Tibial nerve (tissue), 4 donors: ENCODE measurements around the gene LLGL2. TPM values are rescaled to one million over a fixed set of nuclear protein-coding genes. Genes with fewer than 3 reads are reported as not detected.

Experiments used
- DNase-seq, 2 donors: peaks; one replicate each; pipeline ENCODE4 v3.0.0-alpha.2; 2019; ENCODE audit warnings: low spot score in 2 of 2
- H3K27ac ChIP-seq, 4 donors: fragments of 200-600 bp; sonication (generic) in 3 of 4; one replicate each; pipeline ENCODE4 v1.5.1; 2017 to 2019; ENCODE audit warnings: mild to moderate bottlenecking in 1 of 4
- H3K27me3 ChIP-seq, 2 donors: fragments of 200-600 bp; sonication (generic) in 1 of 2; one replicate each; pipeline versions ENCODE4 v1.5.1 to v1.6.0; 2017 to 2019
- H3K36me3 ChIP-seq, 3 donors: fragments of 200-600 bp; sonication (generic); one replicate each; pipeline ENCODE4 v1.5.1; 2018 to 2019
- H3K4me1 ChIP-seq, 4 donors: fragments of 200-600 bp; sonication (generic) in 3 of 4; one replicate each; pipeline ENCODE4 v1.5.1; 2017 to 2019
- H3K4me3 ChIP-seq, 4 donors: fragments of 200-600 bp; sonication (generic) in 3 of 4; one replicate each; pipeline ENCODE4 v1.5.1; 2017 to 2019; ENCODE audit warnings: mild to moderate bottlenecking in 1 of 4, moderate library complexity in 1 of 4
- H3K9me3 ChIP-seq, 4 donors: fragments of 200-600 bp; sonication (generic) in 3 of 4; one replicate each; pipeline ENCODE4 v1.5.1; 2017 to 2019
- CTCF ChIP-seq, 5 experiments: fragments of 200-600 bp in 3 of 5; fragments of 450-650 bp in 2 of 5; sonication (generic) in 3 of 5; IDR thresholded peaks; one replicate each; pipeline ENCODE4 v1.5.1; 2016 to 2019; ENCODE audit warnings: antibody characterized with exemption in 5 of 5, mild to moderate bottlenecking in 3 of 5, moderate library complexity in 2 of 5
- EP300 ChIP-seq, 2 donors: sonication (generic); formaldehyde crosslinking; IDR thresholded peaks; one replicate each; pipeline ENCODE4 v1.6.1; 2017; ENCODE audit warnings: antibody characterized with exemption in 2 of 2, mild to moderate bottlenecking in 1 of 2
- POLR2A ChIP-seq, 2 donors: fragments of 450-650 bp; IDR thresholded peaks; one replicate each; pipeline ENCODE4 v1.6.1; 2017; ENCODE audit warnings: antibody characterized with exemption in 2 of 2, mild to moderate bottlenecking in 2 of 2, moderate library complexity in 2 of 2
- WGBS, 2 donors: methylation state at CpG; one replicate each; pipeline ENCODE4 v1.1.5; 2018; 5-methylcytosine and 5-hydroxymethylcytosine counted together
- total RNA-seq, 4 donors: library from RNA; depleted of rRNA; stranded (reverse); fragments of >200 nt; gene quantifications; one replicate each; pipeline ENCODE4 v1.1.0, GENCODE V29; 2016

LLGL2 gene
- total RNA-seq, 4 donors from 2014 or later, result 8.4 to 18.4 (median 8.8) TPM

- Histone ChIP-seq H3K27ac (no peak overlapping the region), H3K4me1 (peaks cover 0 to 39% (median 9%) of the 10 kb centered on the region in 4 donors), H3K9me3 (no peaks in the 10 kb centered on the region), H3K27me3 (no peaks in the 10 kb centered on the region), H3K4me3 (no peak overlapping the region), H3K36me3 (peaks cover 0 to 77% (median 23%) of the 10 kb centered on the region in 3 donors)
- 93 to 95% methylated on average over 19 to 22 of the region's 23 CpGs for WGBS, 2 donors
- DNase-seq, result no peak
- TF ChIP-seq EP300 (IDR thresholded peaks at IDR 0.05), result no peak
- TF ChIP-seq POLR2A (IDR thresholded peaks at IDR 0.05), result no peak
- TF ChIP-seq CTCF (IDR thresholded peaks at IDR 0.05), result no peak
Measured at GRCh38 chr17:75492555-75493168, 32.8 kb upstream of the LLGL2 start.

- Histone ChIP-seq H3K4me3 (no peak overlapping the region), H3K36me3 (peaks cover 0 to 86% (median 23%) of the 10 kb centered on the region in 3 donors), H3K27ac (no peak overlapping the region), H3K27me3 (no peaks in the 10 kb centered on the region), H3K9me3 (no peaks in the 10 kb centered on the region), H3K4me1 (peaks cover 0 to 36% (median 4%) of the 10 kb centered on the region in 4 donors)
- TF ChIP-seq EP300 (IDR thresholded peaks at IDR 0.05) (no peak), CTCF (IDR thresholded peaks at IDR 0.05) (no peak), POLR2A (IDR thresholded peaks at IDR 0.05) (no peak)
- WGBS, 2 donors, result 93 to 95% methylated on average over 12 to 20 of the region's 23 CpGs
- no peak for DNase-seq
Measured at GRCh38 chr17:75493476-75494129, 31.9 kb upstream of the LLGL2 start.

- 83 to 88% methylated on average over 14 of the region's 14 CpGs for WGBS, 2 donors
- H3K36me3 ChIP-seq, result peaks cover 0 to 94% (median 23%) of the 10 kb centered on the region in 3 donors
Measured at GRCh38 chr17:75494326-75494877, 31.1 kb upstream of the LLGL2 start.

GRCh38 chr17:75496005-75496404 is 29.5 kb upstream of the LLGL2 start:
- TF ChIP-seq POLR2A (IDR thresholded peaks at IDR 0.05) (no peak), CTCF (IDR thresholded peaks at IDR 0.05) (no peak), EP300 (IDR thresholded peaks at IDR 0.05) (no peak)
- WGBS, 2 donors, result 90 to 92% methylated on average over 7 to 8 of the region's 11 CpGs
- H3K4me1 ChIP-seq, result peaks cover 0 to 36% (median 4%) of the 10 kb centered on the region in 4 donors
- no peaks in the 10 kb centered on the region for H3K9me3 ChIP-seq
- no peak overlapping the region for H3K4me3 ChIP-seq
- H3K27me3 ChIP-seq, result no peaks in the 10 kb centered on the region
- no peak overlapping the region for H3K27ac ChIP-seq
- H3K36me3 ChIP-seq, result peaks cover 0 to 98% (median 27%) of the 10 kb centered on the region in 3 donors
- DNase-seq, result no peak

More at GRCh38 chr17:75494326-75494877, 31.1 kb upstream of the LLGL2 start:
- no peak for TF ChIP-seq POLR2A (IDR thresholded peaks at IDR 0.05)
- TF ChIP-seq CTCF (IDR thresholded peaks at IDR 0.05), result no peak
- TF ChIP-seq EP300 (IDR thresholded peaks at IDR 0.05), result no peak
- Histone ChIP-seq H3K9me3 (no peaks in the 10 kb centered on the region), H3K4me1 (peaks cover 0 to 36% (median 7%) of the 10 kb centered on the region in 4 donors), H3K27me3 (no peaks in the 10 kb centered on the region), H3K27ac (no peak overlapping the region), H3K4me3 (no peak overlapping the region)
- no peak for DNase-seq
